GM12878 (cell line): ENCODE data around the gene OR6X1.

Source experiments
- CBX5 ChIP-seq: sonication (generic); IDR thresholded peaks from 2 replicates; pipeline ENCODE4 v1.6.1; 2016; ENCODE audit warnings: low read depth, moderate library complexity, mild to moderate bottlenecking, inconsistent platforms
- CTCF ChIP-seq, 3 experiments: IDR thresholded peaks in 2 of 3; conservative IDR thresholded peaks in 1 of 3; 2 replicates each; pipeline ENCODE4 v1.5.1; 2011; ENCODE audit warnings: low read depth in 3 of 3, low read length in 3 of 3, mild to moderate bottlenecking in 3 of 3, control low read depth in 2 of 3, moderate library complexity in 2 of 3, inconsistent platforms in 1 of 3, mixed read lengths in 1 of 3; ENCODE audit not compliant: control insufficient read depth in 2 of 3, insufficient read depth in 1 of 3; ENCODE audit errors: extremely low read depth in 1 of 3
- HSF1 ChIP-seq: fragments of 150-350 bp; IDR thresholded peaks from 2 replicates; pipeline ENCODE4 v1.6.1; 2014; ENCODE audit warnings: mild to moderate bottlenecking, low read depth, low read length
- MYC ChIP-seq: IDR thresholded peaks from 2 replicates; pipeline ENCODE4 v1.6.1; 2011; ENCODE audit warnings: mild to moderate bottlenecking, low read length, moderate library complexity, inconsistent platforms; ENCODE audit not compliant: insufficient read depth, insufficient replicate concordance, insufficient read length, severe bottlenecking
- SUZ12 ChIP-seq: fragments of 200-600 bp; sonication (generic); IDR thresholded peaks from one replicate; pipeline ENCODE4 v1.6.1; 2018; ENCODE audit warnings: antibody characterized with exemption, mild to moderate bottlenecking; ENCODE audit not compliant: unreplicated experiment

- TF ChIP-seq SUZ12 (no peak), CTCF (IDR thresholded peaks at IDR 0.05 in 2 of 3, conservative IDR thresholded peaks at IDR 0.05 in 1 of 3; ENCODE audit: control insufficient read depth in 2 of 3, extremely low read depth in 1 of 3, insufficient read depth in 1 of 3, low read depth in 3 of 3, low read length in 3 of 3) (no peak), MYC (no peak), CBX5 (no peak), HSF1 (no peak)
These were observed 3.7 kb upstream of the OR6X1 start for GRCh38 chr11:123757976-123758375.
